ENCODE results near the gene PDCD6IP. TPM values are rescaled to one million over a fixed set of nuclear protein-coding genes. Genes with fewer than 3 reads are reported as not detected.

The PDCD6IP gene
- total and polyA plus RNA-seq, 2 experiments from 2014 or later = 45.1 to 185 TPM

DNA sequence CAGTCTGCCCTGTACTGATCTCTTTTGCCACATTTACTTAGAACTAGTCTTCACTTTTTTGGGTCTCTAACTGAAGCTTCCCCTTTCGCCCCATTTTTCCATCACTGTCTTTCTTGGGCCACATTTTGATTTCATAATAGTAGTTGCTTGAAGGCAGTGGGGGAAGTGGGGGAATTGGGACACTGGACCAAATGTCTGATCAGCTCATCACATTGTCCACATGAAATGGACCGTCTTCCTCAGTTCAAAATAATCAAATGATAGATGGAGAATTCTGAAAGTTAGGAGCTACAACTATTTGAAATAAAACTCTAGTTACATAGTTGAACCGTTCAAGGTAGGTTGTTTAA lies 747 bp downstream of the PDCD6IP start:
- H3K4me3 ChIP-seq = peak overlapping the region; percentile 90
- H3K4me2 ChIP-seq = peak overlapping the region; percentile 98
- TF ChIP-seq NANOG (IDR thresholded peaks at IDR 0.05; ENCODE audit: borderline replicate concordance) (no peak), ZNF331 (CRISPR knock-in tag; IDR thresholded peaks at IDR 0.05; ENCODE audit: low read depth) (no peak)
- TF ChIP-seq, protein P1, sequence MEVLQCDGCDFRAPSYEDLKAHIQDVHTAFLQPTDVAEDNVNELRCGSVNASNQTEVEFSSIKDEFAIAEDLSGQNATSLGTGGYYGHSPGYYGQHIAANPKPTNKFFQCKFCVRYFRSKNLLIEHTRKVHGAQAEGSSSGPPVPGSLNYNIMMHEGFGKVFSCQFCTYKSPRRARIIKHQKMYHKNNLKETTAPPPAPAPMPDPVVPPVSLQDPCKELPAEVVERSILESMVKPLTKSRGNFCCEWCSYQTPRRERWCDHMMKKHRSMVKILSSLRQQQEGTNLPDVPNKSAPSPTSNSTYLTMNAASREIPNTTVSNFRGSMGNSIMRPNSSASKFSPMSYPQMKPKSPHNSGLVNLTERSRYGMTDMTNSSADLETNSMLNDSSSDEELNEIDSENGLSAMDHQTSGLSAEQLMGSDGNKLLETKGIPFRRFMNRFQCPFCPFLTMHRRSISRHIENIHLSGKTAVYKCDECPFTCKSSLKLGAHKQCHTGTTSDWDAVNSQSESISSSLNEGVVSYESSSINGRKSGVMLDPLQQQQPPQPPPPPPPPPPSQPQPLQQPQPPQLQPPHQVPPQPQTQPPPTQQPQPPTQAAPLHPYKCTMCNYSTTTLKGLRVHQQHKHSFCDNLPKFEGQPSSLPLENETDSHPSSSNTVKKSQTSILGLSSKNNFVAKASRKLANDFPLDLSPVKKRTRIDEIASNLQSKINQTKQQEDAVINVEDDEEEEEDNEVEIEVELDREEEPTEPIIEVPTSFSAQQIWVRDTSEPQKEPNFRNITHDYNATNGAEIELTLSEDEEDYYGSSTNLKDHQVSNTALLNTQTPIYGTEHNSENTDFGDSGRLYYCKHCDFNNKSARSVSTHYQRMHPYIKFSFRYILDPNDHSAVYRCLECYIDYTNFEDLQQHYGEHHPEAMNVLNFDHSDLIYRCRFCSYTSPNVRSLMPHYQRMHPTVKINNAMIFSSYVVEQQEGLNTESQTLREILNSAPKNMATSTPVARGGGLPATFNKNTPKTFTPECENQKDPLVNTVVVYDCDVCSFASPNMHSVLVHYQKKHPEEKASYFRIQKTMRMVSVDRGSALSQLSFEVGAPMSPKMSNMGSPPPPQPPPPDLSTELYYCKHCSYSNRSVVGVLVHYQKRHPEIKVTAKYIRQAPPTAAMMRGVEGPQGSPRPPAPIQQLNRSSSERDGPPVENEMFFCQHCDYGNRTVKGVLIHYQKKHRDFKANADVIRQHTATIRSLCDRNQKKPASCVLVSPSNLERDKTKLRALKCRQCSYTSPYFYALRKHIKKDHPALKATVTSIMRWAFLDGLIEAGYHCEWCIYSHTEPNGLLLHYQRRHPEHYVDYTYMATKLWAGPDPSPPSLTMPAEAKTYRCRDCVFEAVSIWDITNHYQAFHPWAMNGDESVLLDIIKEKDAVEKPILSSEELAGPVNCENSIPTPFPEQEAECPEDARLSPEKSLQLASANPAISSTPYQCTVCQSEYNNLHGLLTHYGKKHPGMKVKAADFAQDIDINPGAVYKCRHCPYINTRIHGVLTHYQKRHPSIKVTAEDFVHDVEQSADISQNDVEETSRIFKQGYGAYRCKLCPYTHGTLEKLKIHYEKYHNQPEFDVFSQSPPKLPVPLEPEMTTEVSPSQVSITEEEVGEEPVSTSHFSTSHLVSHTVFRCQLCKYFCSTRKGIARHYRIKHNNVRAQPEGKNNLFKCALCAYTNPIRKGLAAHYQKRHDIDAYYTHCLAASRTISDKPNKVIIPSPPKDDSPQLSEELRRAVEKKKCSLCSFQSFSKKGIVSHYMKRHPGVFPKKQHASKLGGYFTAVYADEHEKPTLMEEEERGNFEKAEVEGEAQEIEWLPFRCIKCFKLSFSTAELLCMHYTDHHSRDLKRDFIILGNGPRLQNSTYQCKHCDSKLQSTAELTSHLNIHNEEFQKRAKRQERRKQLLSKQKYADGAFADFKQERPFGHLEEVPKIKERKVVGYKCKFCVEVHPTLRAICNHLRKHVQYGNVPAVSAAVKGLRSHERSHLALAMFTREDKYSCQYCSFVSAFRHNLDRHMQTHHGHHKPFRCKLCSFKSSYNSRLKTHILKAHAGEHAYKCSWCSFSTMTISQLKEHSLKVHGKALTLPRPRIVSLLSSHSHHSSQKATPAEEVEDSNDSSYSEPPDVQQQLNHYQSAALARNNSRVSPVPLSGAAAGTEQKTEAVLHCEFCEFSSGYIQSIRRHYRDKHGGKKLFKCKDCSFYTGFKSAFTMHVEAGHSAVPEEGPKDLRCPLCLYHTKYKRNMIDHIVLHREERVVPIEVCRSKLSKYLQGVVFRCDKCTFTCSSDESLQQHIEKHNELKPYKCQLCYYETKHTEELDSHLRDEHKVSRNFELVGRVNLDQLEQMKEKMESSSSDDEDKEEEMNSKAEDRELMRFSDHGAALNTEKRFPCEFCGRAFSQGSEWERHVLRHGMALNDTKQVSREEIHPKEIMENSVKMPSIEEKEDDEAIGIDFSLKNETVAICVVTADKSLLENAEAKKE (CRISPR knock-in tag; IDR thresholded peaks at IDR 0.05) = no peak
- H3K27me3 ChIP-seq (ENCODE audit: insufficient read depth) = no peaks in the 10 kb centered on the region
- peaks cover 9% of the 10 kb centered on the region for H3K27me3 Mint-ChIP-seq (ENCODE audit: insufficient read depth, low read depth, poor library complexity)
- no peak for DNase-seq (ENCODE audit: low spot score)
- peaks cover 58% of the 10 kb centered on the region for H3K79me2 ChIP-seq (replicated peaks; ENCODE audit: insufficient read depth)
- H3K36me3 ChIP-seq (ENCODE audit: insufficient read depth) = peaks cover 4% of the 10 kb centered on the region; the same call in 1 of the 2 replicates
- H3F3A ChIP-seq (replicated peaks; ENCODE audit: low read depth) = no peaks in the 10 kb centered on the region; the same call in 1 of the 2 replicates
- H3K4me1 ChIP-seq (ENCODE audit: insufficient read depth) = peaks cover 6% of the 10 kb centered on the region; the same call in 1 of the 2 replicates
- H4K20me1 ChIP-seq (replicated peaks; ENCODE audit: insufficient read depth) = no peaks in the 10 kb centered on the region
- peak overlapping the region; percentile 90 for H3K27ac Mint-ChIP-seq
- H3K4me1 Mint-ChIP-seq = peaks cover 19% of the 10 kb centered on the region
- H3K36me3 Mint-ChIP-seq (ENCODE audit: low read depth) = peaks cover 27% of the 10 kb centered on the region
- H3K9me2 ChIP-seq (ENCODE audit: insufficient read depth) = no peaks in the 10 kb centered on the region
- peak overlapping the region; percentile 99 for H3K4me3 Mint-ChIP-seq
- H2AFZ ChIP-seq = peak overlapping the region; percentile 99; the same call in 1 of the 2 replicates
- peak overlapping the region; percentile 82; the same call in 1 of the 2 replicates for H3K27ac ChIP-seq (ENCODE audit: low read depth)
- ATAC-seq = no peak
- peaks cover 15% of the 10 kb centered on the region for H3K9me3 Mint-ChIP-seq

- peaks cover 22% of the 10 kb centered on the region for H3K9me3 Mint-ChIP-seq
- peaks cover 5% of the 10 kb centered on the region for H4K20me1 ChIP-seq (replicated peaks; ENCODE audit: insufficient read depth)
- H3K79me2 ChIP-seq (replicated peaks; ENCODE audit: insufficient read depth) = peaks cover 91% of the 10 kb centered on the region
- H3K27me3 ChIP-seq (ENCODE audit: insufficient read depth) = no peaks in the 10 kb centered on the region
- no peaks in the 10 kb centered on the region; the same call in 1 of the 2 replicates for H3F3A ChIP-seq (replicated peaks; ENCODE audit: low read depth)
- no peaks in the 10 kb centered on the region for H3K9me2 ChIP-seq (ENCODE audit: insufficient read depth)
- H3K36me3 ChIP-seq (ENCODE audit: insufficient read depth) = peaks cover 4% of the 10 kb centered on the region; the same call in 1 of the 2 replicates
- H3K27ac Mint-ChIP-seq = no peak overlapping the region
- H3K4me2 ChIP-seq = no peak overlapping the region
- no peak overlapping the region for H3K4me3 Mint-ChIP-seq
- H3K27ac ChIP-seq (ENCODE audit: low read depth) = no peak overlapping the region
- peaks cover 8% of the 10 kb centered on the region for H3K27me3 Mint-ChIP-seq (ENCODE audit: insufficient read depth, low read depth, poor library complexity)
- no peak for ATAC-seq
- peaks cover 35% of the 10 kb centered on the region for H3K36me3 Mint-ChIP-seq (ENCODE audit: low read depth)
- H3K4me1 ChIP-seq (ENCODE audit: insufficient read depth) = no peaks in the 10 kb centered on the region
- no peak overlapping the region for H3K4me3 ChIP-seq
- H3K4me1 Mint-ChIP-seq = peaks cover 16% of the 10 kb centered on the region
- DNase-seq (ENCODE audit: low spot score) = no peak
- no peak overlapping the region for H2AFZ ChIP-seq
- TF ChIP-seq, protein P1 (CRISPR knock-in tag; IDR thresholded peaks at IDR 0.05) = no peak
- no peak for TF ChIP-seq EZH2 (IDR thresholded peaks at IDR 0.05; ENCODE audit: low read depth, unreplicated experiment)
Observed at GRCh38 chr3:33803252-33803651, 4.8 kb downstream of the PDCD6IP start.
